HEK293 (cell line): ENCODE results near the gene SLC25A19.

Experiments
- CTCF ChIA-PET: fragments of 350-600 bp; formaldehyde crosslinking; extraction: SDS; loops from one replicate; lab custom pipeline; 2021; ENCODE audit warnings: antibody characterized with exemption; lab: Yijun Ruan, JAX
- POLR2A ChIA-PET: fragments of 300-600 bp; formaldehyde crosslinking; extraction: SDS; loops from one replicate; lab custom pipeline; 2020; ENCODE audit warnings: antibody characterized with exemption, inconsistent platforms; lab: Yijun Ruan, JAX
- H3K27ac ChIP-seq: fragments of 200-500 bp; sonication (Bioruptor generic); 2 replicates; pipeline ENCODE4 v1.5.1; 2014; ENCODE audit warnings: low read depth, low read length, control low read depth, inconsistent platforms; ENCODE audit errors: extremely low read depth
- H3K36me3 ChIP-seq, 2 experiments: fragments of 200-500 bp in 1 of 2; sonication (Bioruptor generic) in 1 of 2; 1 replicate in 1 of 2; 2 replicates in 1 of 2; pipeline ENCODE4 v1.5.1; 2014 to 2017; ENCODE audit warnings: inconsistent platforms in 2 of 2, low read length in 2 of 2; ENCODE audit not compliant: control insufficient read depth in 2 of 2, insufficient read depth in 1 of 2
- H3K4me1 ChIP-seq: fragments of 200-500 bp; sonication (Bioruptor generic); 2 replicates; pipeline ENCODE4 v1.5.1; 2014; ENCODE audit warnings: mild to moderate bottlenecking, low read length, inconsistent platforms; ENCODE audit not compliant: control insufficient read depth, insufficient read depth
- H3K4me3 ChIP-seq: 2 replicates; pipeline ENCODE4 v1.5.1; 2011; ENCODE audit warnings: low read depth, mild to moderate bottlenecking, control low read depth, low read length, moderate library complexity
- H3K9me3 ChIP-seq: fragments of 200-500 bp; sonication (Bioruptor generic); 2 replicates; pipeline ENCODE4 v1.5.1; 2014; ENCODE audit warnings: low read depth, low read length, inconsistent platforms; ENCODE audit not compliant: control insufficient read depth, insufficient read depth
- GLIS1 ChIP-seq: fragments of 450-650 bp; formaldehyde crosslinking; IDR thresholded peaks from 2 replicates; pipeline ENCODE4 v1.5.1; 2016; ENCODE audit warnings: missing biosample characterization, missing genetic modification characterization
- MZF1 ChIP-seq: fragments of 450-650 bp; formaldehyde crosslinking; IDR thresholded peaks from 2 replicates; pipeline ENCODE4 v1.5.1; 2017; ENCODE audit warnings: missing biosample characterization, missing genetic modification characterization, borderline replicate concordance
- OSR2 ChIP-seq: fragments of 450-650 bp; formaldehyde crosslinking; IDR thresholded peaks from 2 replicates; pipeline ENCODE4 v1.5.1; 2016; ENCODE audit warnings: missing biosample characterization, missing genetic modification characterization
- SETDB1 ChIP-seq: IDR thresholded peaks from one replicate; pipeline ENCODE4 v1.6.1; 2017; ENCODE audit warnings: mild to moderate bottlenecking, low read length, moderate library complexity, mixed read lengths; ENCODE audit not compliant: insufficient read length
- SP2 ChIP-seq: fragments of 450-650 bp; formaldehyde crosslinking; IDR thresholded peaks from 2 replicates; pipeline ENCODE4 v1.5.1; 2016; ENCODE audit warnings: missing biosample characterization, missing genetic modification characterization
- ZBTB1 ChIP-seq: fragments of 450-650 bp; formaldehyde crosslinking; IDR thresholded peaks from 2 replicates; pipeline ENCODE4 v1.5.1; 2016; ENCODE audit warnings: missing biosample characterization, missing genetic modification characterization
- ZNF146 ChIP-seq: fragments of 450-650 bp; formaldehyde crosslinking; IDR thresholded peaks from 2 replicates; pipeline ENCODE4 v1.5.1; 2016; ENCODE audit warnings: missing biosample characterization, missing genetic modification characterization
- ZNF211 ChIP-seq: fragments of 450-650 bp; formaldehyde crosslinking; IDR thresholded peaks from 2 replicates; pipeline ENCODE4 v1.5.1; 2016; ENCODE audit warnings: low read depth, missing biosample characterization, missing genetic modification characterization
- ZNF223 ChIP-seq: fragments of 450-650 bp; formaldehyde crosslinking; IDR thresholded peaks from 2 replicates; pipeline ENCODE4 v1.5.1; 2016; ENCODE audit warnings: missing biosample characterization, missing genetic modification characterization
- ZNF248 ChIP-seq: fragments of 450-650 bp; formaldehyde crosslinking; IDR thresholded peaks from 2 replicates; pipeline ENCODE4 v1.5.1; 2017; ENCODE audit warnings: missing biosample characterization, missing genetic modification characterization
- ZNF350 ChIP-seq: fragments of 450-650 bp; formaldehyde crosslinking; IDR thresholded peaks from 2 replicates; pipeline ENCODE4 v1.5.0; 2017; ENCODE audit warnings: missing biosample characterization, mild to moderate bottlenecking, missing genetic modification characterization
- ZNF416 ChIP-seq: fragments of 450-650 bp; formaldehyde crosslinking; IDR thresholded peaks from 2 replicates; pipeline ENCODE4 v1.5.1; 2016; ENCODE audit warnings: missing biosample characterization, missing genetic modification characterization
- ZNF639 ChIP-seq: fragments of 450-650 bp; formaldehyde crosslinking; IDR thresholded peaks from 2 replicates; pipeline ENCODE4 v1.5.1; 2016; ENCODE audit warnings: missing biosample characterization, missing genetic modification characterization
- ZNF658 ChIP-seq: fragments of 450-650 bp; formaldehyde crosslinking; IDR thresholded peaks from 2 replicates; pipeline ENCODE4; 2016; ENCODE audit warnings: missing biosample characterization, missing genetic modification characterization
- ZNF837 ChIP-seq: fragments of 450-650 bp; formaldehyde crosslinking; IDR thresholded peaks from 2 replicates; pipeline ENCODE4 v1.5.1; 2016; ENCODE audit warnings: missing biosample characterization, missing genetic modification characterization
- TF ChIP-seq, protein P1 (sequence below): fragments of 450-650 bp; formaldehyde crosslinking; optimal IDR thresholded peaks from 2 replicates; pipeline ENCODE3; 2016; ENCODE audit warnings: missing biosample characterization, mild to moderate bottlenecking, missing genetic modification characterization
- TF ChIP-seq, protein P2 (sequence below): fragments of 450-650 bp; formaldehyde crosslinking; IDR thresholded peaks from 2 replicates; pipeline ENCODE4 v1.5.1; 2016; ENCODE audit warnings: missing biosample characterization, missing genetic modification characterization
- TF ChIP-seq, protein P3 (sequence below): fragments of 450-650 bp; formaldehyde crosslinking; IDR thresholded peaks from 2 replicates; pipeline ENCODE4 v1.5.1; 2016; ENCODE audit warnings: missing biosample characterization, missing genetic modification characterization

Gene SLC25A19

DNA sequence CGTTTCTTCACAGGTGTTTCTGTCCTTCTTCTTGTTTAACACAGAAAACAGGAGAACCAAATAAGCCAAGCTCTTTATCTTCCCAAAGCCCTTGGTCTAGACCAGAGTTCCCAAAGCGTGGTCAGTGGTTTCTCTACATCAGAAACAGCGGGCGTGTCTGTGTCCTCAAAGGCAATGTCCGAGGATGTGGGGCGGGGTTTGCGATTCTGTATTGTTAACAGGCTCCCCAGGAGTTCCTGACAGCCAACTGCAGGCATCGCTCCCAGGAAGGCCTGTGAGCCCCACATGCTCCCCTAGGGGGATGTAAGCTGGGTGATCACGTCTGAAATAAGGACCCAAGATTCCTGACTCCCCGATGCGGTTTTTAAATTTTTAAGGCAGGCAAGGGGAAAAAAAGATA is 28.4 kb upstream of the SLC25A19 start:
- H3K36me3 ChIP-seq: peaks cover 18 to 46% of the 10 kb centered on the region in 2 experiments
- CTCF ChIA-PET: interaction anchor here (0.5 to 0.8 kb wide), 5 partner anchors 47 to 756 kb away, joined by 3 to 4 read pairs (median 4); no protein-coding TSS in a partner anchor
- TF ChIP-seq MZF1 (tag by site-specific recombination): no peak
- TF ChIP-seq, all 188 proteins: peak for 0
- H3K4me1 ChIP-seq: no peaks in the 10 kb centered on the region
- H3K27ac ChIP-seq: no peak overlapping the region
- POLR2A ChIA-PET: interaction anchor here (2.9 kb wide), 1 partner anchor 28 kb away, joined by 16 read pairs; the partner anchor contains the start of gene SLC25A19
- no peak overlapping the region for H3K4me3 ChIP-seq
- H3K9me3 ChIP-seq: no peaks in the 10 kb centered on the region

DNA sequence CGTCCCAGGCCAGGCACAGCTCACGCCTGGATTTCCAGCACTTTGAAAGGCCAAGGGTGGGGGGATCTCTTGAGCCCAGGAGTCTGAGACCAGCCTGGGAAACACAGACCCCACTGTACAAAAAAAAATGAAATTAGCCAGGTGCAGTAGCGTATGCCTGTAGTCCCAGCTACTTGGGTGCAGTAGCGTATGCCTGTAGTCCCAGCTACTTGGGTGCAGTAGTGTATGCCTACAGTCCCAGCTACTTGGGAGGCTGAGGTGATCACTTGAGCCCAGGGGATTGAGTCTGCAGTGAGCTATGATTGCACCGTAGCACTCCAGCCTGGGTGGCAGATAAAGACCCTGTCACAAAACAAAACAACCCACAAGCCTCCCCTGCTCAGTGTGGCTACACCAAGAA is 27.0 kb upstream of the SLC25A19 start:
- Histone ChIP-seq H3K9me3 (no peaks in the 10 kb centered on the region), H3K27ac (no peak overlapping the region), H3K36me3 (peaks cover 15 to 35% of the 10 kb centered on the region in 2 experiments), H3K4me1 (no peaks in the 10 kb centered on the region), H3K4me3 (no peak overlapping the region)
- POLR2A ChIA-PET: interaction anchor here (0.8 to 2.9 kb wide), 6 partner anchors 25 to 96 kb away, joined by 4 to 16 read pairs (median 6); partner anchors contain the start of genes GRB2 and SLC25A19
- TF ChIP-seq ZNF223 (no peak), OSR2 (peak; percentile 17; the same call in 1 of the 2 replicates)
- CTCF ChIA-PET: interaction anchor here (1.0 kb wide), 1 partner anchor 14 kb away, joined by 4 read pairs; no protein-coding TSS in a partner anchor

DNA sequence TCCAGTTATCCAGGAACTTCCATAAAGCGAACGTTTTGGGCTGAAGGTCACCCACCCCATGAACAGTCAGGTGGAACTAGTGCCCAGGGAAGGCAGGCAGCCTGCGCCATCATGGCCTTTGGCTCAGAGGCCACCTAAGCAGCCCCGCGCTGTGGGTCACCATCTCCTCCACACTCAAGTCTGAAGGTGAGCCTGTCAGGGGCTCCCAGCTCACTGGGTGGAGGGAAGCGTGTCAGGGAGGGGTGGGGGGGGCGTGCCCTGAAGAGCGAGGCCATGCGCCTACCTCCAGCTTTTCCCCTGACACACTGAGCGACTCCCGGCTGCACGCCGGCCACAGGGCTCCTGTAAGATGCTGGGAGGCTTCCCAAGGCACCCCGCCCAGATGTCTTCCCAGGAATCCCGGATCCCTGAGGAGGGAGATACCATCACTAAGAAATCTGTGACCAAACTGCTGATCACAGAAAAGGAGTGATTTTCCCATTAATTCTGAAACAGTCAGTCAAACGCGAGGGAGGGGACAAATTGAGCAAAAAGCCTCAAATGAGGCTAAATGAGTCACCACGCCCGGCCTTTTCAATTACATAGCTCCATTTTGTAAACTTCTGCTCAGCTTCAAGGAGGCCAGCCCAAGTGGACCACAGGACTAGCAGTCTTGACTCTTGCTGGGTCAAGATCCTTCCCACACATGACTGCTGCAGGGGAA is 26.5 kb upstream of the SLC25A19 start:
- Histone ChIP-seq H3K27ac (no peak overlapping the region), H3K4me3 (no peak overlapping the region), H3K36me3 (peaks cover 9 to 30% of the 10 kb centered on the region in 2 experiments), H3K9me3 (no peaks in the 10 kb centered on the region), H3K4me1 (no peaks in the 10 kb centered on the region)
- CTCF ChIA-PET: interaction anchor here (0.6 to 1.4 kb wide), 5 partner anchors 7 to 340 kb away, joined by 3 to 4 read pairs (median 4); partner anchors contain the start of gene MIF4GD
- no peak for TF ChIP-seq ZBTB1
- no peak for TF ChIP-seq ZNF146 (tag by site-specific recombination)
- no peak for TF ChIP-seq SP2
- no peak for TF ChIP-seq ZNF658 (tag by site-specific recombination)
- TF ChIP-seq, protein P1, sequence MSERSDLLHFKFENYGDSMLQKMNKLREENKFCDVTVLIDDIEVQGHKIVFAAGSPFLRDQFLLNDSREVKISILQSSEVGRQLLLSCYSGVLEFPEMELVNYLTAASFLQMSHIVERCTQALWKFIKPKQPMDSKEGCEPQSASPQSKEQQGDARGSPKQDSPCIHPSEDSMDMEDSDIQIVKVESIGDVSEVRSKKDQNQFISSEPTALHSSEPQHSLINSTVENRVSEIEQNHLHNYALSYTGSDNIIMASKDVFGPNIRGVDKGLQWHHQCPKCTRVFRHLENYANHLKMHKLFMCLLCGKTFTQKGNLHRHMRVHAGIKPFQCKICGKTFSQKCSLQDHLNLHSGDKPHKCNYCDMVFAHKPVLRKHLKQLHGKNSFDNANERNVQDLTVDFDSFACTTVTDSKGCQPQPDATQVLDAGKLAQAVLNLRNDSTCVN (tag by site-specific recombination): no peak
- TF ChIP-seq ZNF211: no peak
- TF ChIP-seq SETDB1: no peak
- no peak for TF ChIP-seq ZNF248 (tag by site-specific recombination)
- TF ChIP-seq, protein P2, sequence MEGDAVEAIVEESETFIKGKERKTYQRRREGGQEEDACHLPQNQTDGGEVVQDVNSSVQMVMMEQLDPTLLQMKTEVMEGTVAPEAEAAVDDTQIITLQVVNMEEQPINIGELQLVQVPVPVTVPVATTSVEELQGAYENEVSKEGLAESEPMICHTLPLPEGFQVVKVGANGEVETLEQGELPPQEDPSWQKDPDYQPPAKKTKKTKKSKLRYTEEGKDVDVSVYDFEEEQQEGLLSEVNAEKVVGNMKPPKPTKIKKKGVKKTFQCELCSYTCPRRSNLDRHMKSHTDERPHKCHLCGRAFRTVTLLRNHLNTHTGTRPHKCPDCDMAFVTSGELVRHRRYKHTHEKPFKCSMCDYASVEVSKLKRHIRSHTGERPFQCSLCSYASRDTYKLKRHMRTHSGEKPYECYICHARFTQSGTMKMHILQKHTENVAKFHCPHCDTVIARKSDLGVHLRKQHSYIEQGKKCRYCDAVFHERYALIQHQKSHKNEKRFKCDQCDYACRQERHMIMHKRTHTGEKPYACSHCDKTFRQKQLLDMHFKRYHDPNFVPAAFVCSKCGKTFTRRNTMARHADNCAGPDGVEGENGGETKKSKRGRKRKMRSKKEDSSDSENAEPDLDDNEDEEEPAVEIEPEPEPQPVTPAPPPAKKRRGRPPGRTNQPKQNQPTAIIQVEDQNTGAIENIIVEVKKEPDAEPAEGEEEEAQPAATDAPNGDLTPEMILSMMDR (tag by site-specific recombination): no peak
- no peak for TF ChIP-seq ZNF639 (tag by site-specific recombination)
- TF ChIP-seq ZNF837 (tag by site-specific recombination): no peak
- TF ChIP-seq GLIS1 (tag by site-specific recombination): no peak
- TF ChIP-seq, protein P3, sequence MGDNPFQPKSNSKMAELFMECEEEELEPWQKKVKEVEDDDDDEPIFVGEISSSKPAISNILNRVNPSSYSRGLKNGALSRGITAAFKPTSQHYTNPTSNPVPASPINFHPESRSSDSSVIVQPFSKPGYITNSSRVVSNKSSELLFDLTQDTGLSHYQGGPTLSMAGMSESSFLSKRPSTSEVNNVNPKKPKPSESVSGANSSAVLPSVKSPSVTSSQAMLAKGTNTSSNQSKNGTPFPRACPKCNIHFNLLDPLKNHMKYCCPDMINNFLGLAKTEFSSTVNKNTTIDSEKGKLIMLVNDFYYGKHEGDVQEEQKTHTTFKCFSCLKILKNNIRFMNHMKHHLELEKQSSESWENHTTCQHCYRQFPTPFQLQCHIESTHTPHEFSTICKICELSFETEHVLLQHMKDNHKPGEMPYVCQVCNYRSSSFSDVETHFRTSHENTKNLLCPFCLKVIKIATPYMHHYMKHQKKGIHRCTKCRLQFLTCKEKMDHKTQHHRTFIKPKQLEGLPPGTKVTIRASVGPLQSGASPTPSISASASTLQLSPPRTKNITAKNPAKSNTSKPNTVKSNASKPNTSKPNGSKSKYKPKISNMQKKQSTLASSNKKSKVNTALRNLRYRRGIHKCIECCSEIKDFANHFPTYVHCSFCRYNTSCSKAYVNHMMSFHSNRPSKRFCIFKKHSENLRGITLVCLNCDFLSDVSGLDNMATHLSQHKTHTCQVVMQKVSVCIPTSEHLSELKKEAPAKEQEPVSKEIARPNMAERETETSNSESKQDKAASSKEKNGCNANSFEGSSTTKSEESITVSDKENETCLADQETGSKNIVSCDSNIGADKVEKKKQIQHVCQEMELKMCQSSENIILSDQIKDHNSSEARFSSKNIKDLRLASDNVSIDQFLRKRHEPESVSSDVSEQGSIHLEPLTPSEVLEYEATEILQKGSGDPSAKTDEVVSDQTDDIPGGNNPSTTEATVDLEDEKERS (tag by site-specific recombination): no peak
- TF ChIP-seq ZNF416 (tag by site-specific recombination): no peak
- TF ChIP-seq ZNF350 (tag by site-specific recombination): no peak
- POLR2A ChIA-PET: interaction anchor here (0.8 to 2.9 kb wide), 6 partner anchors 26 to 97 kb away, joined by 4 to 16 read pairs (median 6); partner anchors contain the start of genes GRB2 and SLC25A19
